Measurements from ENCODE around the gene IMPG1.
"Not testable (repeated sequence)": the region's sequence is repeated elsewhere in the genome, so short reads cannot be mapped to it uniquely, and the experiment has no call there.

IMPG1 gene

DNA sequence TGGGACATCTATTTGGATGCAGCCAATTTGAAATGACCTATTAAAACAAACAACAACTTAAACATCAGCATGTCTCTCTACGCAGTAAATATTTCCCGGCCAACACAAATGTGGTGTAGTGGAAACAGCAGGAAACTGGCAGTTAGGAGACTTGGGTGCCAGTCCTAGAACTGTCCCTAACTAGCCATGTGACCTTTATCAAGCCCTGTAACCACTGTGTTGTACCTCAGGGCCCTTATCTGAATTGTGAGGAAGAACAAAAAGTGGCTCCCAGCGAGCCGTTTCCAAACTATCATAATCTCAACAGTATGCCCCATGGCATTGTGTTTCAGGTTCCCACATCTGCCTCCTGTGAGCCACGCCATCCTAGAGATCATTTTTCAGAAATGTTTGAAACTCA is 124.5 kb downstream of the IMPG1 start:
- DNase-seq = no peak

DNA sequence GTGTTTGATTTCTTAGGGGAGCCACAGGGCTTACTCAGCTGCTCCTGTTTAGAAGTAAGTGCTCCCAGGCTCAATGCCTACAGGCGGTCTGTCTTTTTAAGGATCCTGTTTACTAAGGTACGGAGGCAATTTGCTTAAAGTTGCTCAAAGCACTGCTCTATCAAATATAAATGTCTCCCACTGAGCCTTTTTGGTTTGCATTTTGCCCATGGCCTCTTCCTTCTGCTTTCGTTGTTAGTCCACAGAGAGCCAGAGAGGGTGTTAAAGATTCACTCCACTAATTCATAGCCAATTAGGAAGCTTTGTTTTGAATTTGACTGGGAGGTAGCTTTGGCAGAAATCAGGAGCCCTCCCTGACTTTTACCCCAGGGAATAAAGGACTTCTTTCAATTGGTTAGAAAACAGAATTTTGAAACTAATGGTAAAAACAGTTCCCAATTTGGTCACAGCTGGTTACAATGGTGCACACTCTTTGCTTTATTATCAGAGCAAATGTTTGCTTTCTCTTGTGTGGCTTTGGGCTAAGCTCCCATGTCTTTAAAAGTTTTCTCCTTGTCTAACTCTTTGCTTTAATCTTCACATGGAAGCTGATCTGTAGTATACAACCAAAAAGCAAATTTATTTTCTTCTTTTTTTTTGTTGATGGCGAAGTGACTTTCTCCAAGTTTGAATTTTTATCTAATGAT is 126.2 kb downstream of the IMPG1 start:
- DNase-seq = no peak

DNA sequence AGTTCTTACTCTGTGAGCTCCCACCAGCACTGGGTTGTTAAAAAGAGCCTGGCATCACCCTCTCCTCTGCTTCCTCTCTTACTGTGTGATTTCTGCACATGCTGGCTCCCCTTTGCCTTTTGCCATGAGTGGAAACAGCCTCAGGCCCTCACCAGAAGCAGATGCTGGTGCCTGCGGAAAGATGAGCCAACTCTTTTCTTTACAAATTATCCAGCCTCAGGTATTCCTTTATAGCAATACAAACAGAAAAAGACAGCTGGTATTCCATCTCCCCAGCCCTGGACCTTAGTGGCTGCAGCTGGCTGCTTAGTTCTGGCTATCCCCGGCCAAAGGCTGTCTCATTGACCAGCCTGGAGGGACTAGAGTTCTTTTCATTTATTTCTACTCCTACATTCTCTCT is 129.1 kb downstream of the IMPG1 start:
- DNase-seq = no peak

DNA sequence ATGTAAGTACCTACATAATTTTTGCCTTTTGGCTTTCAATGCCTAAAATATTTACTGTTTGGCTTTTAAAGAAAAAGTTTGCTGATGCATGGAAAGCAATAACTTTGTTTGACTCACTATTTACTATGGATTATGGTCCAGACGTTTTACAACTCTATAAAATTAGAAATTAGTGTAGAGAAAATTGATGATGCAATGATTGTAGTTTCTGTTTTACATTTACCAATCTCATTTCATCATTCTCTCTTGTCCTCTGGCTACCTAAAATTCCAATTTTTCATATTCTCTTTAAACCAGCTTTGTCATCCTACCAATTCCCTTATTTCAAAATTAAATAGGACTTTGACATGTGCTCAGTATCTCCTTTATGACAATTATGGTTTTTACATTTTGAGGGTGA is 131.0 kb downstream of the IMPG1 start:
- DNase-seq = no peak

DNA sequence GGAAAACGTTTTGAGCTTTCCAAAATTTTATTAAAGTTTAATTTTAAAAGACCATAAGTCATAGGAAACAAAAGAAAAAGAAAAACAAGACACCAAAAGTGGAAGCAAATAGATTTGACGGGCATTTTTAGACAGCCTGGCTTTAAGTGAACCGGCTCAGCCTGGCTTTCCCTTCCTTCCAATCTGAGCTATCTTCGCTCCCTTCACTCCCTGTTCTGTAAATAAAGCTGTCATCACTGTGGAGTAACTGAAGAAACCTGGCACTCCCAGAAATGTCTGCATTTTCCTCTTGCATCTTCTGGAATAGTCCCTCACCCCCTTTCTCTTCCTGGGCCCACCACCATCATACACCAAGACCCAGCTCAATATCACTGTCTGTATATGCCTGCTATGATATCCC is 131.9 kb downstream of the IMPG1 start:
- DNase-seq = no peak

DNA sequence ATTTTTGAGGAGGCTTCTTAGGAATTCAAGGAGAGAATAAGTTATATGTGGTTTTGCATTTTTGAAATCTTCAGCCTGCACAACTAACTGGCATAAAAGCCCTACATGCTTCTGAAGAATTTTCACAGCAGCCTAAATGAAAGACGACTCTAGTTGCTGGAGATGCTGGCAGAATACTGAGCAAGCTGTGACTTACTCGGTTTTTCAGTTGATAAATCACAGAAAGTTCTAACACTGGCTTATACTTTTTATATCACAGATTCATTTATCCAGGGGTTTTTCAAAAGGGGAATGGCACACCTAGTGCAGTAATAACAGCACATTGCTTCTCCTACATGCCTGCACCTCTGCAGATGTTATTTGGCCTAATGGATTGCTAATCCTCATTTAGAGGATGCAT is 134.6 kb downstream of the IMPG1 start:
- DNase-seq = no peak

DNA sequence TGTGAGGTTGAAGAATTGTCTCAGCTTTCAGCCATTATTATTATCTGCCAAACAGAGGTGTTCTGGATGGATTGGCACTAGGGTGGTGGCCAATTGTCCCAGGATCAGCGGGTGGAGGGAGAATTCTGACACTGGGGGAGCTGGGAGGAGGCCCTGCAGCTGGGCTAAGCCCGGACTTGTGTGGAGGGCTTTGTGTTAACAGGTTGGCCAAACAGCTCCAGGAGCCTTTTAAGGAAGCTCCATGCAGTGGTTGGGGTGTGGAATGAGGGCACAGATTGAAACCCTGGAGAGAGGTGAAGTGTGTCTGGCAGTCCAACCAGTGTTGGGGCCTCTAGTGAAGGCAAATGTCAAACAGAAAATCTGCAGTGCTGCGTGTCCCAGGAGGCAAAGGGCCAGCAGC is 135.8 kb downstream of the IMPG1 start:
- no peak for DNase-seq

DNA sequence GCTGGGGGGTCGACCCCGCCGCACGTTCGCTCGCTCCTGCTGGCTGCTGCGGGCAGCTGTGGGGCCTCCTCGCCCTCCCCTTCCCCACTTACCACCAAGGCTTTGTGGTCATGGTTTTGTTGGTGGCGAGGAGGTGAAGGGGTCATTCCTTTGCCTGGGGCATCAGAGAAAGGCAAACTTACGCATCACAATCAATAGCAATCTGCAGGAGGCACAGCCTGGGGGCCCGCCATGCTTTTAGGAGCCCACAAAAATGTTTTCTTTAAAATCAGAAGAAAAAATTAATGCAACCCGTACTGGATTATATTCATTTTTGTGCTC is 137.0 kb downstream of the IMPG1 start:
- DNase-seq = no peak

DNA sequence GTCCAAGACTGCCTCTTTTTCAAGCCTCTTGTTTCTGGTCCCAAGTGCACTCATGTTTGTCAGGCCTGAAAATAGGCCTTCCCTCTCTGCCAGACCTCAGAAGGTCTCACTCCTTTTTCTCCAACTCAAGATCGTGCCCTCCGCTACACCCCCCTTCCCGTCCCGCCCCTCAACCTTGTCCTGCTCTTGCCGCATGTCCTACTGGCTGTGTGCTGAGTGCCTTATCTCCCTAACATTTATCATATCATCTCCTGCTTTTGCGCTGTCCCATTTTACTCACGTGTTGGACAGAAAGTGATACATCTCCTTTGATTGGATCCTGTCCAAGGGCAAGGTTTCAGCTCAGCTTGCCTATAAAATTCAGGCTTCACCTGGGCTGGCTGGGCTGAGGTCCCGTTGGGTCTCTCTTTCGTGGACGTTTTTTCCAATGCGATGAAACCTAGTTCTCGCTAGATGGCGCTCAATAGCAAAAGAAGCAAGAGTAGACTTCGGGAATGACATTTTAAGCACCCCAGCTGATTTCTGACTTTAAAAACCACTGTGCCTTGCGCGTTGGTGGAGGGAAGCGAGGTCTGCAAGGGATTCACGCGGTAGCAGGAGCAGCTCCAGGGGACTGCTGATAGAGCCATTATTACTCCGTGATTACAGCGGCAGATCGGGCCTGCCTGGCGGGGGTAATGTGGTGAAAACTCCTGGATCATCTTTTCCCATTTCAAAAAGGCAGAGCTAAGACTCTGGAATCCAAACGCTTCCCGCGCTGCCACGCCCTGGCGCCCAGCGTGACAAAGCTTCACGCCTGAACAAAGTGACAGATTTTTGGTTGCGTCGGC is 137.6 kb downstream of the IMPG1 start:
- peak; percentile 93 for DNase-seq

DNA sequence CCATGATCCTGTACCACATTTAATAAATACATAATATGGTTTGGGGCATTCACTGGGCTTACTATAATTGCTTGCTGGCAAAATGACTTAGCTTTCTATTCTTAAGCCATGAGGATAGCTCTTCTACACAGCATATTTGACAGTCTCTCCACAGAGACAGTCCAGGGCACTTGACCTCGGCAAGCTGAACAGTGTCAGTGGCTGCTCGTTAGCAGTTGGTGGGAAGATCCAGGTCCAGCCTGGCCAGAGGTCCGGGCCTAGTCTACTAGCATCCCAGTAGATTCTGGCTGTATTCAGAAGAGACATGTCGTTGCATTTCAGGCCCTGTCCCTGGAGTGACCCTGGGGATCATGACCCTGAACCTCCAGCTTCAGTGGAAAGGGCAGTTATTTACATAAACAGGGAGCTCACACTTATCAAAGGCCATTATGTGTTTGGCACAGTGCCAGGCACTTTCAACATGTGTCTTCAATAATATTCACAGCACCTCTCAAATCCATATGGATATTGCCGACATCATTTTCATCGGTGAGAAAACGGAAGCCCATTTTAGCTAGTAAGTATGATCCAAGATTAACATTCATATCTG is 139.0 kb downstream of the IMPG1 start:
- no peak for DNase-seq

DNA sequence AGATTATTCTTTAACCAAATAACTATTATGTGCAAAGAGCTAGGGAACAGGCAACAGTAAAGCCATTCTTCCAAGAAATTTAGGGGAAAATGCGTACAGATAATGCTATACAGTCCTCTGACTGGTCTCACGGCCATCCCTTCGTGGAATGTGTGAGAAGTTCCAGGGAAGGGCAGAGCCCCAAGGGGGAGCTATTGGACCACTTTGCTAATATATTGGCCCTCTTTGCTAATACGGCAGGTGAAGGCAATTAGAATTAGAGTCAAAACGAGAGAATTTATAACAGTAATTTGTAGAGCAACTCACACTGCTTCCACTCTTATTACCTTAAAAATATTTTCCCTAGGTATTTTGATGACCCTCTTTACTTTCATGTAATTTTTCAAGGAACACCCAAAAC is 140.4 kb downstream of the IMPG1 start:
- DNase-seq = peak; percentile 77

DNA sequence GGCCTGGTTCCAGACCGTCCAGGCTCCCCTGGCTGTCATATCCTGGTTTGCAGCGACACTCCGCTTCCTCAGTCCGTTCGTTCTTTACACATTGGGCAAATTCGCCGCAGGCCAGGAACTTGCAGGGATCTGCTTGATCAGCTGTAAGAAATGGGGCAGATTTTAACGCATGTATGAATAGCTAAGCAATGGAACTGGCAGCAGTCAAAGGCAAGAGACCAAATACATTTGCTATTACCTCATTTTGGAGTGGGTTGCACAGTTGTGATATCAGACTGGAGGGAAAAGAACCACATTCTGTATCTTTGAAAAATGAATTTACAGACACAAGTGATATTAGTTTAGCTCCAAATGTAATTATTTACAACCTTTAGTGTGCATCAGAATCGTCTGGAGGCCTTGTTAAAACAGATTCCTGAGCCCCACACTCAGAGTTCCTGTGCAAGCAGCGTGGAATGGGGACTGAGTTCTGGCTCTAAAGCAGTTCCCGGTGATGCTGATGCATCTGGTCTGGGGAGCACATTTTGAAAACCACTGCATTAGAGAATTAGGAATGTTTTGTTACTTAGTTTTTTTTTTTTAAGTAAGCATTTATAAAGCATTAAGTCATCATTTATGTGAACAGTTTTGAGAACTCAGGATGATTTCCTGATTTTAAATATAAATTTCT is 141.3 kb downstream of the IMPG1 start:
- peak; percentile 66 for DNase-seq

DNA sequence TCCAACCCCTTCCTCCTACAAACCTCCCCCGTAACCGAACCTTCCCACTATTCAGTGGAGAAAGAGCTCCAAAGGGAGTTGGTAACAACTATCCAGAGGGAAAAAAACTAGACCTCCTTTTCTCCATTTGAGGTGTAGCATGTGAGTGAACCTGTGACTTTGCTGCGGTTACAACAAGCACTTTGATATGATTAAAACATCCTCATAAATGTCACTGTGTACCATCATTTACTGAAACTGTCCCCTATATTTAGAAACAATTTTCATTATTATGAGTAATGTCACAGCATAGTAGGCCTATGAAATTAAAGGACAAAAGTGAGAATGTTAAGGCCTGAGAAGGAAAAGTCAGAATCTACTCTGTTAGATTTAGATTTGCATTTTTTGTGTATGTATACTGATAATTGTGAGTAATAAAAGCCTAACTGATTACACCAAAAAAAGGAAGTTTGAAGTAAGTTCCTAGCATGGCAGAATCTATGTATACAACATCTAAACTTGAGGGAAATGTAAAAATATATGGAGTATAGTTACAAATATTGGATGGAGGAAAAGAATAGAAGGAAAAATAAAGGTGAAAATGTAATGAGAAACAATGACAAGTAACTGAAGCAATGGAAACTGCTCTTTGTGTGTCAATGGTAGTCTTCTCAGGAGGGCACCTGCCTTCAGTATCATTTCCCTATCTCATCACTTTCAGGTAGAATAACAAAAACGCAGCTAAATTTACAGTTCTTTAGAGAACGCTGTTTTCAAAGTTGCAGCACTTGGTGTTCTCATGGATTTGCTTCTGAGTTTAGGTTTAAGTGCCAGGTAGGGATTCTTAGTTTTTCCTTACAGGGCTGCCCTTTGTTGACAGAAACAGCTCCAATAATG is 145.9 kb downstream of the IMPG1 start:
- DNase-seq = no peak

DNA sequence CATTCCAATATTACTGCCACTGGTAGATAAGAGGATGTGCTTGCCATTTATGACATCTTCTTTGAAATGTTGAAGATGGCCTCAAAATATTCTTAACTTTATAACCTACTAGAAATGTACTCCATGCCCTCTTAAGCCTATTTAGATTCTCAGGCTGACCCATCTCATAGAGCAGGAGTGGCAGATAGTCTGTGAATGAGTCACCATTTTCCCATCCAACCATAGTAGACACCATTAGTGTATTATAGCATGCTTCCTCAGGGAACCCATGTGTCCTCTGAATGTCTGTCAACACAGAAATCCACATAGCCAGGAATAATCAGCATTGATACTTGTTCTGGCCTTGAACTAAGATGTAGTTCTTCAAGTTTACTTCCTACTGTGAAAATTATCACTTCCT is 150.2 kb downstream of the IMPG1 start:
- DNase-seq = no peak

DNA sequence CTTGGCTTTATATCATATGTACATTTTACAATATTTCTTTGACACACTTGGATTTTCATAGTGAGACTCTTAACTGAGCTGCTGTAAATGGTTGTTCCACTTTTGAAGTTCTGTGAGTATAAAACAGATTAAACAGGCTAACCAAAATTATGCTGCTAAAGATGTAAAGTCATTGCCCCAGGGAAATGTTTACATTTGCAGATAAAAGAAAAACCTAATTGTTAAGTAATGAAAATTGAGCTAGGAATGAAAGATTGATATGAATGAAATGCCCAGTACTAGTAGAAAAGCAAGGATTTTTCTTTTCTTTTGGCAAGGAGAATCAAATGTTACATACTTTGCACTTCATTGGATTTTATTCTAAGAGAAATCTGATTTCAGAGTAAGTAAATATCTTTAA is 159.4 kb downstream of the IMPG1 start:
- no peak for DNase-seq

DNA sequence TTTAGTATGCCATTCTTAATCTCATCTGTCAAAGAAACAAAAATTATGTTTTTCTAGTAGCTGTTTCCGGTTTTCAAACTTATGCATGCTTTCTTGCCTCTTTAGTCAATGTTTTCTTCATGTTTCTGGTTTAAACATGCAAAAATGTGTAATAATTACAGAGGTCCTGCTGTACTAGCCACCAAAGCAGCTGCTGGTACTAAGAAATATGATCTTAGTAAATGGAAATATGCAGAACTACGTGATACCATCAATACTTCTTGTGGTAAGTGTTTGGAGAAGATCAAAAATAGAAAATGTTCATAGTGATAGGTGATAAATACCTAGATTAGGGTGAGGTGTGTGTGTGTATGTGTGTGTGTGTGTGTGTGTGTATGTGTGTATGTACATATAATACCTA is 165.0 kb downstream of the IMPG1 start:
- no peak for DNase-seq

DNA sequence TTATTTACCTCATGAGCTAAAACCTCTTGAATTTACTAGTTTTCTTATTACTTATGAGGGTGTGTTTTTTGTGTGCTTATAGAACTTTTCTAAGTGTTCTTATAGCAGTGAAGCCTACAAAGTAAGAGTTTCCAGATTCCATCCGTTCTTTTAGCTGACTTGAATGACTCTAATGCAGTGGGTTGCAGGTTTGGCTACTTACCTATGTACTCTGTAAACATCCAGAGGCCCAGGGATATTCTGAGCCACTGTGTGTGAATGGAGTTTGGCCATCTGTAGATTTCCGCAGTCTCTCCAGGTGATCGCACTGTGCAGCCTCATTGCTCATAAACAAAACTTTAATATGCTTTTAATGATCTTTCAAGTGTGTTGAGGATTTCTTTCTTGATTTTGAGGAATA is 165.6 kb downstream of the IMPG1 start:
- no peak for DNase-seq

DNA sequence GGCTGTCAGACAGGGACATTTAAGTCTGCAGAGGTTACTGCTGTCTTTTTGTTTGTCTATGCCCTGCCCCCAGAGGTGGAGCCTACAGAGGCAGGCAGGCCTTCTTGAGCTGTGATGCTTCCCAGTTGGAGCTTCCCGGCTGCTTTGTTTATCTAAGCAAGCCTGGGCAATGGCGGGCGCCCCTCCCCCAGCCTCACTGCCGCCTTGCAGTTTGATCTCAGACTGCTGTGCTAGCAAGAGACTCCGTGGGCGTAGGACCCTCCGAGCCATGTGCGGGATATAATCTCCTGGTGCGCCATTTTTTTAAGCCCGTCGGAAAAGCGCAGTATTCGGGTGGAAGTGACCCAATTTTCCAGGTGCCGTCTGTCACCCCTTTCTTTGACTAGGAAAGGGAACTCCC is 167.3 kb downstream of the IMPG1 start:
- not testable (repeated sequence) for DNase-seq

DNA sequence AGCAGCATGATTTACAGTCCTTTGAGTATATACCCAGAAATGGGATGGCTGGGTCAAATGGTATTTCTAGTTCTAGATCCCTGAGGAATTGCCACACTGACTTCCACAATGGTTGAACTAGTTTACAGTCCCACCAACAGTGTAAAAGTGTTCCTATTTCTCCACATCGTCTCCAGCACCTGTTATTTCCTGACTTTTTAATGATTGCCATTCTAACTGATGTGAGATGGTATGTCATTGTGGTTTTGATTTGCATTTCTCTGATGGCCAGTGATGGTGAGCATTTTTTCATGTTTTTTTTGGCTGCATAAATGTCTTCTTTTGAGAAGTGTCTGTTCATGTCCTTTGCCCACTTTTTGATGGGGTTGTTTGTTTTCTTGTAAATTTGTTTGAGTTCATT is 172.2 kb downstream of the IMPG1 start:
- DNase-seq = not testable (repeated sequence)

DNA sequence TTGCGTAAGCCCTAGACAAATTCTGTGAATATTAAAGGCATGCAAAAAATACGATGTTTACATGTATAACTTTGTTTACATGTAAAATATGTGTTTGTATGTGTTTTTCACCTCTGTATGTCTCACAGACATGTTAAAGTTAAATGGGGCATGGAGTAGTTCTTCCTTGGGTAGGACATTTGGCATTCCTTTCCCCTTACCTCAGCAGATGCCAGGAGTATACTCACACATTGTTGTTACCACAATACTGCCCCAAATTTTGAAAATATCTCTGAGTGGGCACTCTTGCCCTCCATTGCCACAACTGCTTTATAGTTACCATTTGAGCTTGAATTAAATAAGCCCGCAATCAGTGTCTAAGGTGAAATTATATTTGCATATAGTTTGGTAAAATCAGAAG is 175.9 kb downstream of the IMPG1 start:
- no peak for DNase-seq

DNA sequence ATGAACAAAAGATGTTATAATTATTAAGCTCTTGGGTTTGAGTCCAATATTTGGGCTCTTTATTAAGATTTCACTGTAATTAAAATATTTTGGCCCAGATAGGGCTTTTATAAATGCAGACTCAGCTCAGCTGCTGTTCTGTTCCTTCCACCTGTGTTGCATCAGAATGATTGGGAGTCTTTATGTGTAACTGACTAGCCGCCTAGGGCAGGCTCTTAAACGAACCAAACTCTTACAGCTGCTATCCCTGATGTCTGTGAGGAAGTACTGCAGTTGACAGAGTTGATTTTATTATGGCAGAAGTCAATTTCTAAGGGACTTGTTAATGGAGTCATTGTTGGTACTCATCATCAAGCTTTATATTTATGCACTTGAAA is 178.7 kb downstream of the IMPG1 start:
- DNase-seq = no peak

DNA sequence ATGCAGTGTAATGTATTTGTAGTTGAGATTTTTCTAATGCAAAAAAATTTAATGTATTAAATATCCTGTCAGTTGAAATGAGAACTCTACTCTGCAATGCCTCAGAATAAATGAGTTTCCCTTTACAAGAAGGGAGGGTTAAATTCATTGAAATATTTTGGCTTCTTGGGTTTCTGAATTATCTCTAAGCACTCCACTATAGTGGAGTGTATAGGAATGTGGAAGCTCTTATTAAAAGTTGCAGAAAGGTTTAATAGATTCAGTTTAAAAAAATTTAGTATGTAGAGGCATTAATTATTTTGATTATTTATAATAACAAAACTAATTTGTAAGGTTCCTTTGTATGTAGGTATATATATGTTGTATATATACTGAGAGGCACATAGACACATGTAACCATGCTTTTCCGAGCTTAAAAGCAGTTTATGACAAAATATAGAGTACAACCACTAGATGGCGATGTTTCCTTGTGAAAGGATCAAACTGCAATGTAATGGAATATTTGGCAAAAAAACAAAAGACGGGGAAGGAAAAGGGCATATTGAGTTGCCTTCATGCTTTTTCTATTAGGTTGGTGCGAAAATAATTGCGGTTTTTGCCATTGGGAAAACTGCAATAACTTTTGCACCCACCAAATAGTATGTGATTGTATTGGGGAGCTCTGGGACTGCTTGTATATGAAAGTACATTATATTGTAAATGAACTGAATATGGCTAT is 179.2 kb downstream of the IMPG1 start:
- peak; percentile 91 for DNase-seq

Data from eye (tissue), 1 donor.